HG03066 (cell line): Measurements from ENCODE around the gene CDC25C.

Experiments used
- ATAC-seq: cut with Tn5 transposase; IDR thresholded peaks from one replicate; pipeline ENCODE4 v1.9.1; 2021; ENCODE audit warnings: low read depth; ENCODE audit not compliant: unreplicated experiment

The CDC25C gene

GRCh38 chr5:138331449-138332368, at the start of gene CDC25C:
Gene CDC25C, minus strand, starts transcription at chr5:138331804. Its CDS starts 624 bp downstream, at chr5:138331180.
- ATAC-seq: peak; percentile 99

- ATAC-seq: no peak
Observed at GRCh38 chr5:138372653-138373052, 41.0 kb upstream of the CDC25C start.

GRCh38 chr5:138372225-138372624, 40.6 kb upstream of the CDC25C start:
- ATAC-seq: no peak

- ATAC-seq: no peak
Observed at GRCh38 chr5:138371454-138371853, 39.9 kb upstream of the CDC25C start.

GRCh38 chr5:138370537-138370936, 38.9 kb upstream of the CDC25C start:
- ATAC-seq: no peak

- no peak for ATAC-seq
Observed at GRCh38 chr5:138369706-138370105, 38.1 kb upstream of the CDC25C start.

GRCh38 chr5:138369261-138369660, 37.7 kb upstream of the CDC25C start:
- ATAC-seq: no peak

- no peak for ATAC-seq
Observed at GRCh38 chr5:138366632-138367382, 35.2 kb upstream of the CDC25C start.

GRCh38 chr5:138364576-138364975, 33.0 kb upstream of the CDC25C start:
- ATAC-seq: no peak

- ATAC-seq: no peak
Observed at GRCh38 chr5:138360941-138361452, 29.4 kb upstream of the CDC25C start.

- ATAC-seq: no peak
Observed at GRCh38 chr5:138359621-138360020, 28.0 kb upstream of the CDC25C start.

- peak; percentile 45 for ATAC-seq
Observed at GRCh38 chr5:138354926-138355378, 23.3 kb upstream of the CDC25C start.

- ATAC-seq: no peak
Observed at GRCh38 chr5:138354387-138354786, 22.8 kb upstream of the CDC25C start.

GRCh38 chr5:138353560-138354080, 22.0 kb upstream of the CDC25C start:
- no peak for ATAC-seq

- ATAC-seq: peak; percentile 41
Observed at GRCh38 chr5:138352722-138353559, 21.3 kb upstream of the CDC25C start.

GRCh38 chr5:138352071-138352721, 20.6 kb upstream of the CDC25C start, which contains the start of gene KDM3B:
Gene KDM3B, plus strand, starts transcription at chr5:138352685. Its CDS starts 111 bp downstream, at chr5:138352796.
- ATAC-seq: peak; percentile 55

- no peak for ATAC-seq
Observed at GRCh38 chr5:138351517-138351916, 19.9 kb upstream of the CDC25C start.

GRCh38 chr5:138351056-138351455, 19.5 kb upstream of the CDC25C start:
- no peak for ATAC-seq

- ATAC-seq: no peak
Observed at GRCh38 chr5:138350563-138350890, 18.9 kb upstream of the CDC25C start.
